ENCODE measurements around the gene ACOX1.

The ACOX1 gene

GRCh38 chr17:75896415-75897159 lies 82.4 kb downstream of the ACOX1 start, which contains the start of gene TRIM65 (continued):
- TF ChIP-seq ZNF214 (tag by site-specific recombination; IDR thresholded peaks at IDR 0.05; ENCODE audit: borderline replicate concordance) (no peak), ZNF658 (tag by site-specific recombination; IDR thresholded peaks at IDR 0.05) (no peak), KLF17 (tag by site-specific recombination; IDR thresholded peaks at IDR 0.05) (0 out of 2 replicates have a peak, but pooled peaks have one; percentile 33), ZNF324 (tag by site-specific recombination; IDR thresholded peaks at IDR 0.05) (no peak), GLIS1 (tag by site-specific recombination; IDR thresholded peaks at IDR 0.05) (no peak), ZNF138 (tag by site-specific recombination; IDR thresholded peaks at IDR 0.05; ENCODE audit: borderline replicate concordance) (no peak), FEZF1 (tag by site-specific recombination; IDR thresholded peaks at IDR 0.05) (no peak), TSHZ1 (tag by site-specific recombination; IDR thresholded peaks at IDR 0.05; ENCODE audit: borderline replicate concordance) (no peak), ZNF274 (IDR thresholded peaks at IDR 0.05; ENCODE audit: low read length) (no peak), ZNF274 (tag by site-specific recombination; IDR thresholded peaks at IDR 0.05; ENCODE audit: borderline replicate concordance) (no peak), ZNF830 (tag by site-specific recombination; IDR thresholded peaks at IDR 0.05; ENCODE audit: low read depth) (no peak), ZNF169 (tag by site-specific recombination; IDR thresholded peaks at IDR 0.05) (no peak), ZNF596 (tag by site-specific recombination; IDR thresholded peaks at IDR 0.05) (no peak), ZFHX2 (tag by site-specific recombination; conservative IDR thresholded peaks at IDR 0.05) (no peak), ZBTB20 (tag by site-specific recombination; IDR thresholded peaks at IDR 0.05) (peak; percentile 86), MEIS1 (CRISPR knock-in tag; IDR thresholded peaks at IDR 0.05; ENCODE audit: borderline replicate concordance) (no peak), ZNF112 (tag by site-specific recombination; IDR thresholded peaks at IDR 0.05) (no peak), ZNF623 (tag by site-specific recombination; IDR thresholded peaks at IDR 0.05) (no peak), WT1 (tag by site-specific recombination; IDR thresholded peaks at IDR 0.05) (no peak), PBX3 (CRISPR knock-in tag; IDR thresholded peaks at IDR 0.05) (peak; percentile 75), SCRT1 (tag by site-specific recombination; IDR thresholded peaks at IDR 0.05; ENCODE audit: borderline replicate concordance) (no peak), ZNF114 (tag by site-specific recombination; IDR thresholded peaks at IDR 0.05) (no peak), MYNN (tag by site-specific recombination; IDR thresholded peaks at IDR 0.05; ENCODE audit: borderline replicate concordance) (no peak)
- TF ChIP-seq, protein P1, sequence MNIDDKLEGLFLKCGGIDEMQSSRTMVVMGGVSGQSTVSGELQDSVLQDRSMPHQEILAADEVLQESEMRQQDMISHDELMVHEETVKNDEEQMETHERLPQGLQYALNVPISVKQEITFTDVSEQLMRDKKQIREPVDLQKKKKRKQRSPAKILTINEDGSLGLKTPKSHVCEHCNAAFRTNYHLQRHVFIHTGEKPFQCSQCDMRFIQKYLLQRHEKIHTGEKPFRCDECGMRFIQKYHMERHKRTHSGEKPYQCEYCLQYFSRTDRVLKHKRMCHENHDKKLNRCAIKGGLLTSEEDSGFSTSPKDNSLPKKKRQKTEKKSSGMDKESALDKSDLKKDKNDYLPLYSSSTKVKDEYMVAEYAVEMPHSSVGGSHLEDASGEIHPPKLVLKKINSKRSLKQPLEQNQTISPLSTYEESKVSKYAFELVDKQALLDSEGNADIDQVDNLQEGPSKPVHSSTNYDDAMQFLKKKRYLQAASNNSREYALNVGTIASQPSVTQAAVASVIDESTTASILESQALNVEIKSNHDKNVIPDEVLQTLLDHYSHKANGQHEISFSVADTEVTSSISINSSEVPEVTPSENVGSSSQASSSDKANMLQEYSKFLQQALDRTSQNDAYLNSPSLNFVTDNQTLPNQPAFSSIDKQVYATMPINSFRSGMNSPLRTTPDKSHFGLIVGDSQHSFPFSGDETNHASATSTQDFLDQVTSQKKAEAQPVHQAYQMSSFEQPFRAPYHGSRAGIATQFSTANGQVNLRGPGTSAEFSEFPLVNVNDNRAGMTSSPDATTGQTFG (tag by site-specific recombination; IDR thresholded peaks at IDR 0.05; ENCODE audit: borderline replicate concordance), result no peak
- TF ChIP-seq, protein P2, sequence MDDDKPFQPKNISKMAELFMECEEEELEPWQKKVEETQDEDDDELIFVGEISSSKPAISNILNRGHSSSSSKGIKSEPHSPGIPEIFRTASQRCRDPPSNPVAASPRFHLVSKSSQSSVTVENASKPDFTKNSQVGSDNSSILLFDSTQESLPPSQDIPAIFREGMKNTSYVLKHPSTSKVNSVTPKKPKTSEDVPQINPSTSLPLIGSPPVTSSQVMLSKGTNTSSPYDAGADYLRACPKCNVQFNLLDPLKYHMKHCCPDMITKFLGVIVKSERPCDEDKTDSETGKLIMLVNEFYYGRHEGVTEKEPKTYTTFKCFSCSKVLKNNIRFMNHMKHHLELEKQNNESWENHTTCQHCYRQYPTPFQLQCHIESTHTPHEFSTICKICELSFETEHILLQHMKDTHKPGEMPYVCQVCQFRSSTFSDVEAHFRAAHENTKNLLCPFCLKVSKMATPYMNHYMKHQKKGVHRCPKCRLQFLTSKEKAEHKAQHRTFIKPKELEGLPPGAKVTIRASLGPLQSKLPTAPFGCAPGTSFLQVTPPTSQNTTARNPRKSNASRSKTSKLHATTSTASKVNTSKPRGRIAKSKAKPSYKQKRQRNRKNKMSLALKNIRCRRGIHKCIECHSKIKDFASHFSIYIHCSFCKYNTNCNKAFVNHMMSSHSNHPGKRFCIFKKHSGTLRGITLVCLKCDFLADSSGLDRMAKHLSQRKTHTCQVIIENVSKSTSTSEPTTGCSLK (tag by site-specific recombination; IDR thresholded peaks at IDR 0.05), result no peak
- TF ChIP-seq, protein P3, sequence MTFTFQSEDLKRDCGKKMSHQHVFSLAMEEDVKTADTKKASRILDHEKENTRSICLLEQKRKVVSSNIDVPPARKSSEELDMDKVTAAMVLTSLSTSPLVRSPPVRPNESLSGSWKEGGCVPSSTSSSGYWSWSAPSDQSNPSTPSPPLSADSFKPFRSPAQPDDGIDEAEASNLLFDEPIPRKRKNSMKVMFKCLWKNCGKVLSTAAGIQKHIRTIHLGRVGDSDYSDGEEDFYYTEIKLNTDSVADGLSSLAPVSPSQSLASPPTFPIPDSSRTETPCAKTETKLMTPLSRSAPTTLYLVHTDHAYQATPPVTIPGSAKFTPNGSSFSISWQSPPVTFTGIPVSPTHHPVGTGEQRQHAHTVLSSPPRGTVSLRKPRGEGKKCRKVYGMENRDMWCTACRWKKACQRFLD (tag by site-specific recombination; IDR thresholded peaks at IDR 0.05), result no peak
- TF ChIP-seq, protein P4, sequence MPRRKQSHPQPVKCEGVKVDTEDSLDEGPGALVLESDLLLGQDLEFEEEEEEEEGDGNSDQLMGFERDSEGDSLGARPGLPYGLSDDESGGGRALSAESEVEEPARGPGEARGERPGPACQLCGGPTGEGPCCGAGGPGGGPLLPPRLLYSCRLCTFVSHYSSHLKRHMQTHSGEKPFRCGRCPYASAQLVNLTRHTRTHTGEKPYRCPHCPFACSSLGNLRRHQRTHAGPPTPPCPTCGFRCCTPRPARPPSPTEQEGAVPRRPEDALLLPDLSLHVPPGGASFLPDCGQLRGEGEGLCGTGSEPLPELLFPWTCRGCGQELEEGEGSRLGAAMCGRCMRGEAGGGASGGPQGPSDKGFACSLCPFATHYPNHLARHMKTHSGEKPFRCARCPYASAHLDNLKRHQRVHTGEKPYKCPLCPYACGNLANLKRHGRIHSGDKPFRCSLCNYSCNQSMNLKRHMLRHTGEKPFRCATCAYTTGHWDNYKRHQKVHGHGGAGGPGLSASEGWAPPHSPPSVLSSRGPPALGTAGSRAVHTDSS (tag by site-specific recombination; IDR thresholded peaks at IDR 0.05), result no peak

All from HEK293 (cell line).